Measurements from ENCODE around the gene TMEM108.

GRCh38 chr3:133246119-133246518 lies 207.9 kb downstream of the TMEM108 start:
- TF ChIP-seq, protein P1, sequence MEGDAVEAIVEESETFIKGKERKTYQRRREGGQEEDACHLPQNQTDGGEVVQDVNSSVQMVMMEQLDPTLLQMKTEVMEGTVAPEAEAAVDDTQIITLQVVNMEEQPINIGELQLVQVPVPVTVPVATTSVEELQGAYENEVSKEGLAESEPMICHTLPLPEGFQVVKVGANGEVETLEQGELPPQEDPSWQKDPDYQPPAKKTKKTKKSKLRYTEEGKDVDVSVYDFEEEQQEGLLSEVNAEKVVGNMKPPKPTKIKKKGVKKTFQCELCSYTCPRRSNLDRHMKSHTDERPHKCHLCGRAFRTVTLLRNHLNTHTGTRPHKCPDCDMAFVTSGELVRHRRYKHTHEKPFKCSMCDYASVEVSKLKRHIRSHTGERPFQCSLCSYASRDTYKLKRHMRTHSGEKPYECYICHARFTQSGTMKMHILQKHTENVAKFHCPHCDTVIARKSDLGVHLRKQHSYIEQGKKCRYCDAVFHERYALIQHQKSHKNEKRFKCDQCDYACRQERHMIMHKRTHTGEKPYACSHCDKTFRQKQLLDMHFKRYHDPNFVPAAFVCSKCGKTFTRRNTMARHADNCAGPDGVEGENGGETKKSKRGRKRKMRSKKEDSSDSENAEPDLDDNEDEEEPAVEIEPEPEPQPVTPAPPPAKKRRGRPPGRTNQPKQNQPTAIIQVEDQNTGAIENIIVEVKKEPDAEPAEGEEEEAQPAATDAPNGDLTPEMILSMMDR (optimal IDR thresholded peaks at IDR 0.05 in 1 of 3, IDR thresholded peaks at IDR 0.05 in 1 of 3, conservative IDR thresholded peaks at IDR 0.05 in 1 of 3; ENCODE audit: extremely low read depth in 1 of 3, insufficient read depth in 2 of 3, low read length in 3 of 3): no peak
- TF ChIP-seq EZH2 (IDR thresholded peaks at IDR 0.05; ENCODE audit: low read length): no peak

Measured in keratinocyte (primary cell).